NT2/D1 (cell line): Measurements from ENCODE around the gene MCF2L.
A peak's percentile ranks its signal among the peaks of the same experiment; 100 is the strongest.

Source experiments
- DNase-seq: peaks from one replicate; pipeline ENCODE4 v3.0.0-alpha.2; 2011; ENCODE audit warnings: low read depth, low spot score
- H3K27me3 ChIP-seq: 2 replicates; pipeline ENCODE4 v1.6.0; 2011; ENCODE audit warnings: mild to moderate bottlenecking; ENCODE audit not compliant: insufficient read length, insufficient read depth
- H3K36me3 ChIP-seq: 2 replicates; pipeline ENCODE4 v1.6.1; 2011; ENCODE audit warnings: mild to moderate bottlenecking, low read length, mixed read lengths; ENCODE audit not compliant: insufficient read depth, insufficient read length
- H3K4me1 ChIP-seq: 2 replicates; pipeline ENCODE4 v1.5.1; 2011; ENCODE audit not compliant: insufficient read depth, insufficient read length
- H3K4me3 ChIP-seq: 2 replicates; pipeline ENCODE4 v1.5.1; 2011; ENCODE audit warnings: low read depth; ENCODE audit not compliant: insufficient read length
- H3K9ac ChIP-seq: 2 replicates; pipeline ENCODE4 v1.6.0; 2011; ENCODE audit warnings: low read depth; ENCODE audit not compliant: insufficient read length
- H3K9me3 ChIP-seq: 2 replicates; pipeline ENCODE4 v1.5.1; 2011; ENCODE audit warnings: mild to moderate bottlenecking, low read length; ENCODE audit not compliant: insufficient read depth
- SUZ12 ChIP-seq: IDR thresholded peaks from 2 replicates; pipeline ENCODE4 v1.6.1; 2011; ENCODE audit not compliant: insufficient read length, insufficient read depth; ENCODE audit errors: extremely low read depth
- YY1 ChIP-seq: IDR thresholded peaks from 2 replicates; pipeline ENCODE4 v1.6.1; 2011; ENCODE audit not compliant: insufficient read length, insufficient read depth
- ZNF274 ChIP-seq: IDR thresholded peaks from 2 replicates; pipeline ENCODE4 v1.6.1; 2011; ENCODE audit warnings: mild to moderate bottlenecking, low read depth, low read length

The MCF2L gene

DNA sequence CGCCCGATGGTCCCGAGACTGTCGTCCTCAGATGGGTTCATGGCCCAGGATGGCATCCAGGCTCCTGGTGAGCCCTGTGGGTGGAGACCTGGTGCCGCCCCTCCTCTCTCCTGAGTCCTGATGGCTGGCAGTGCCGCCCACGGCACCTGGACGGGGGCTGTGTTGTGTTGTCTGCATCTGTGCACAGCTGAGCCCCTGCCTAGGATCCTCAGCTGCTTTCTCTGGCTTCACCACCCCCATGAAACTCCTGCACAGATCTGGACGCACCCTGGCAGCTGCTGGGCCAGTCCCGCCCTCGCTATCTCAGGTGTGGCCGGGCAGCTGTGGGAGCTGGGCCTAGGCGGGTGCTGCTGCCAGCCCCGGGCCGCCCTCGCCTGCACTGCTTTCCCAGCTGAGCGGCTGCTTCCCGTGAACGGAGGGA, 27.7 kb downstream of the MCF2L start:
- Histone ChIP-seq H3K4me1 (peaks cover 7% of the 10 kb centered on the region), H3K4me3 (no peak overlapping the region), H3K27me3 (peaks cover 13% of the 10 kb centered on the region), H3K9ac (no peak overlapping the region), H3K9me3 (no peaks in the 10 kb centered on the region), H3K36me3 (no peaks in the 10 kb centered on the region)
- DNase-seq, result no peak
- TF ChIP-seq YY1 (no peak), ZNF274 (no peak)

DNA sequence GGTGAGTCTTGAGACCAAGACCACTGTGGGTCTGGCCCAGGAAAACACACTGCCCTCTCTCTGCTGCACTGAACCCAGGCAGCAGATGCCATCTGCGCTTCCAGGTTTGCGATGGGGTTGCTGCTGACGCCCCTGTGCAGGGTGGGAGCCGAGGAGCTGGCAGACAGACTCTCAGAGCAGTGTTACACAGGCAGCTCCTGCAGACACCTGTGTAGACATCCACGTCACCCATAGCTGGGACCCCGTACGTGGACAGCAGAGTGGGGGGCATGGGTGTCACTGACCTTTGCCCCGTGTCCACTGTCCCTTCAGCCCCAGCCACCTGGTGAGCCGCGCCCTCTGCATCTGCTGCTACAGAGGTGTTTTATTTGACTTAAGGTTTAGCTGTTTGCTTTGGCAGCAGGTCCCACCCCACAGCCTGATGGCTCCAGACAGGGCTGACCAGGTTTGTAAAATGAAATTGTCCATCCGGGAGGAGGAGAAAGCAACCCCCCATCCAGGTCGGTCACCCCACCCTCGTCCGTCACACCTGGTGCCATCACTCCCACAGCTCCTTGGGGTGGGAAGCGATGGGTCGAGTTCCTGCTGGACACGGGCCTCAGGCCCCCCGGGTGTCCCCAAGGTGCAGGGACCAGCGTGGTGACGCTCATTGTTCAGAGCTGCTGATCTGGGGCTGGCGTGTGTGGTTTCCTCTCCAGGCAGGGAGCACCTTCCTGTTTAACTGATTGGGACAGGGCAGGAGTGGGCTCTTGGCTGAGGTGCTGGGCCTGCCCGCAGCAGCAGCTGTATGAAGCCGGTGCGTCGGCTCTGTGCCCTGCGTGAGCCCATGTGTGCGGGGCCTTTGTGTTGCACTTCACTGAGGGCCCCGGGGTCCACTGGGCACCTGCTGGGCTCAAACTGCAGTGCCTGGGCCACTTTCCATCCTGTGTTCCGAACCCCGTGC, 28.4 kb downstream of the MCF2L start:
- H3K36me3 ChIP-seq, result no peaks in the 10 kb centered on the region
- H3K9ac ChIP-seq, result no peak overlapping the region
- no peak overlapping the region for H3K4me3 ChIP-seq
- DNase-seq, result no peak
- peaks cover 9% of the 10 kb centered on the region for H3K4me1 ChIP-seq
- no peaks in the 10 kb centered on the region for H3K9me3 ChIP-seq
- TF ChIP-seq ZNF274 (no peak), YY1 (no peak), SUZ12 (no peak)
- peaks cover 13% of the 10 kb centered on the region for H3K27me3 ChIP-seq

DNA sequence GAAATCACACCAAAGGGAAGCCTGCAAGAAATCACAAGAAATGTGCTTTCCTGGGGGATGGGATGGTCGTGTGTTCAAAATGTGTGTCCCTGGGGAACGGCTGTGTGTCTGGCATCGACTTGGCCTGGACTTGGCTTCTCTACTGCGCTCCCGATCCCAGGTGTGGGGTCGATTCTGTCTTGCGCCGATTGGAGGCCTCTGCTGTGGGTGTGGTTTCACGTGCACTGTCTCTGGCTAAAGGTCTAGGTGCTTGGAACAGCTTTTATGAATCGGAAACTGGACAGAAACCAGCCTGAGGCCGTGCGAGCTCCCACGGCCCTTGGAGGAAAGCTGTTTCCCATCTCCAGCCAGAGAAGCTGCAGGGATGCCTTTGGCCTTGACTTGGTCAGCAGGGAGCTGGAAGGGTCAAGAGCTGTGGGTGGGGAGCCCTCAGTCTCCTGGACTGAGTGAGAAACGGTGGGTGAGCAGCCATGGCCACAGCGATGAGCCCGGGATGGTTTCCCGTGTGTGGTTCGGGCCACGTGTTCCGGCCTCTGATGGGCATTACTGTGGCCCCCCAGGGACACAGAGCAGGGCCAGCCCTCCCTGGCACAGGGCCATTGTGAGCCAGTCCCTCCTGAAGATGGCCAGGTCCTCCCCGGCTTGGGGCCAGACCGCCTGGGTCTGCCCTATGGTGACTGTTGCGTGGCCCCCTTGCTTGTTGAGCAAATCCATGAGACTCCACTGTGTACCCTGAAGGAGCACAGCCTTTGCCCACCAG, 29.7 kb downstream of the MCF2L start:
- H3K36me3 ChIP-seq, result no peaks in the 10 kb centered on the region
- TF ChIP-seq SUZ12, result no peak
- TF ChIP-seq ZNF274, result no peak
- TF ChIP-seq YY1, result no peak
- H3K4me1 ChIP-seq, result peaks cover 10% of the 10 kb centered on the region
- DNase-seq, result no peak
- H3K27me3 ChIP-seq, result peaks cover 13% of the 10 kb centered on the region
- no peak overlapping the region for H3K4me3 ChIP-seq
- H3K9me3 ChIP-seq, result no peaks in the 10 kb centered on the region
- no peak overlapping the region for H3K9ac ChIP-seq

DNA sequence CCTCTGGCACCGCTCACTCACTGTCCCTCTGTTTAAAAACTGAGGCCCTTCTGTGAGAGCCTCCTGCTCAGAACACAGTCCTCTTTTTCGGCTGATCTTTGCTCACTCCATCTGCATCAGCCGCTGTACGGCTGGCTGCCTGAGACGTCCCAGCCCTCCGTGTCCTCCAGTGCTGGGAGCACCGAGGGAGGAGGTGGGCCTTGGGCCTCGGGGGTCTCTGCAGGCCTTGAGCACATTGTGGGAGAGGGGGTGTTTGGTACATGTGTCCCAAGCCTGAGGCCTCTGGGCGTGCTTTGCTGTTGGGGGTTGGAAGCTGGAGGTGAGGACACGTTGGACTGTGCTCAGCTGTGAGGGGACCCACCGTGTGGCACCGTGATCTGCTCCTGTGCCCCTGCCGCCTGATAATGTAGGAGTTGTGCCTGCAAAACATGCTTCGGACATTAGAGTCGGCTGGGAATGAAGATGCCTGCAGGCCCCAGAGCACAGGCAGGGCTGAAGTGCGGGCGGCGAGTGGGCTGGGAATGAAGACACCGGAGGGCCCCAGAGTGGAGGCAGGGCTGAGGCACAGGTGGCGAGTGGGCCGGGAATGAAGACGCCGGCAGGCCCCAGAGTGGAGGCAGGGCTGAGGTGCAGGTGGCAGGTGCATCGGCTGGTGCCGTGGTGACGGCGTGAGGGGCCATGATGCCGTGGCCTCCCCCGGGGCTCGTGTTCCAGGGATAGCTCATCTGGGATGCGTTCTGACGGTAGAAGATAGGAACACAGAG, 30.6 kb downstream of the MCF2L start:
- Histone ChIP-seq H3K36me3 (no peaks in the 10 kb centered on the region), H3K4me1 (peaks cover 10% of the 10 kb centered on the region), H3K4me3 (no peak overlapping the region), H3K9ac (no peak overlapping the region), H3K9me3 (no peaks in the 10 kb centered on the region), H3K27me3 (peaks cover 13% of the 10 kb centered on the region)
- TF ChIP-seq SUZ12 (no peak), ZNF274 (no peak), YY1 (no peak)
- DNase-seq, result no peak

DNA sequence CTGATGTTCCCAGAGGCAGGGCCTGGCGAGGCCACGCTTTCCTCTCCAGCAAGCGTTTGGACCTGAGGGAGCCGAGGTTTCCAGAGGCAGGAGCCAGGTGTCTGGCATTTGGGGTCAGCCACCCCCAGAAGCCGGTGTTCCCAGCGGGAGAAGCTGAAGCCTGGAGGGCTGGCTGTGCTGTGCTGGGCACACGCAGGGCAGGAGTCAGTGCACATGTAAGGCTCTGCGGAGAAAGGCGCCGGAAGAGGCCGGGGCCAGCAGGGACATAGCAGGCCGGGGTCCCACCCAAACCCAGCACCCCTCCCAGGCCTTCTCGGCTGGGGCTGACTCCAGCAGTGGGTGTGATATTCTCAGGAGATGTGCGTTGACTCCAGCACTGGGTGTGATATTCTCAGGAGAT, 31.6 kb downstream of the MCF2L start:
- Histone ChIP-seq H3K4me1 (peaks cover 10% of the 10 kb centered on the region), H3K4me3 (no peak overlapping the region), H3K9ac (no peak overlapping the region), H3K36me3 (no peaks in the 10 kb centered on the region), H3K9me3 (no peaks in the 10 kb centered on the region), H3K27me3 (peaks cover 13% of the 10 kb centered on the region)
- no peak for TF ChIP-seq SUZ12
- no peak for TF ChIP-seq ZNF274
- TF ChIP-seq YY1, result no peak
- DNase-seq, result no peak

DNA sequence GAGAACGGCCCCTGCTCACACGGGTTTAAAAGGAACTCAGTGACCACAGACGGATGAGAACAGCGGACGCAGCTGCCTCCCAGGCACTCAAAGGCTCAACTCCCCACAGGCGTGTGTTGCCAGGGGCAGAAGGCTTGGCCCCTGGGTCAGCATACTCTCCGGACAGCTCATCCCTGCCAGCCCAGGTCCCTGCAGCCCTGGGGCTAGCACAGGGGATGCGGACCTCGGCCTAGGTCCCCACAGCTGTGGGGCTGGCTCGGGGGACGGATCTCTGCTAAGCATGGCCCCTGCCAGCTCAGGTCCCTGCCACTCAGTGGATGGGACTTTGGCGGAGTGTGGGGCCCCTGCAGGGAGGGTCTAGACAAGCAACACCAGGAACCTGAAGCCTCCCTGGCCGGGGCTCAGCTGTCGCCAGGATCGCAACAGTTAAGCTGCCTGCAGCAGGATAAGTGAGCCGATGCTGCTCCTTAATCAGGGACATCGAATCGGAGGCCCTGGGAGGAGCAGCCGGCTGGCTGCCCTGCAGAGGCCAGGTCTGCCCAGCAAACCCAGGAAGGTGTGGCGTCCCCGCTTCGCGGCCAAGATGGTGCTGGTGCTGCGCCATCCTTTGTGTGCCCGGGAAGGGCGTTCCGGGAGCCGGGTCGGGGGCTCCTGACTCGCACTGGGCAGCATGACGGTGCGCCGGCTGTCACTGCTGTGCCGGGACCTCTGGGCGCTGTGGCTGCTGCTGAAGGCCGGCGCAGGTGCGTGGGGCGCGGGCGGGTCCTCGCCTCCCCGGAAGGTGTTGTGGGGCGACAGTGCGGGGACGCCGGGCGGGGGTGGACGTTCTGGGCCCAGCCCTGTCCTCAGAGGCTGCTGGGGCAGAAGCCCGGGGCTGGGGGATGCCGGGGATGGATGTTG, 32.5 kb downstream of the MCF2L start:
- Histone ChIP-seq H3K9ac (peak overlapping the region; percentile 61), H3K36me3 (no peaks in the 10 kb centered on the region), H3K4me1 (peaks cover 10% of the 10 kb centered on the region), H3K4me3 (peak overlapping the region; percentile 36), H3K27me3 (peaks cover 13% of the 10 kb centered on the region), H3K9me3 (no peaks in the 10 kb centered on the region)
- DNase-seq, result peak; percentile 48
- TF ChIP-seq SUZ12 (no peak), YY1 (no peak), ZNF274 (no peak)
